Right atrium auricular region (tissue), 2 donors: Measurements from ENCODE around the gene C2CD2L. TPM values are rescaled to one million over a fixed set of nuclear protein-coding genes. Genes with fewer than 3 reads are reported as not detected.

Experiments used
- DNase-seq: peaks from one replicate; pipeline ENCODE4 v3.0.0-alpha.2; 2019; ENCODE audit warnings: low spot score
- H3K27ac ChIP-seq, 2 donors: fragments of 200-600 bp; sonication (generic); 1 replicate in 1 of 2; 2 replicates in 1 of 2; pipeline ENCODE4 v1.5.1; 2016 to 2019
- H3K27me3 ChIP-seq, 2 donors: fragments of 200-600 bp; sonication (generic); one replicate each; pipeline versions ENCODE4 v1.5.1 to v1.6.0; 2017 to 2019
- H3K36me3 ChIP-seq: fragments of 200-600 bp; sonication (generic); one replicate; pipeline ENCODE4 v1.5.1; 2016
- H3K4me1 ChIP-seq, 2 donors: fragments of 200-600 bp; sonication (generic); one replicate each; pipeline versions ENCODE4 v1.5.1 to v1.6.0; 2017 to 2019
- H3K4me3 ChIP-seq, 2 donors: fragments of 200-600 bp; sonication (generic); 1 replicate in 1 of 2; 2 replicates in 1 of 2; pipeline ENCODE4 v1.5.1; 2017 to 2019; ENCODE audit warnings: mild to moderate bottlenecking in 1 of 2, moderate library complexity in 1 of 2
- H3K9me3 ChIP-seq, 2 donors: fragments of 200-600 bp; sonication (generic); one replicate each; pipeline ENCODE4 v1.5.1; 2019
- CTCF ChIP-seq, 2 donors: fragments of 200-600 bp; sonication (generic); IDR thresholded peaks; one replicate each; pipeline ENCODE4 v1.5.1; 2019; ENCODE audit warnings: antibody characterized with exemption in 2 of 2
- total RNA-seq, 2 donors: library from RNA; depleted of rRNA; stranded (reverse); fragments of >200 nt; gene quantifications; one replicate each; pipeline ENCODE4 v1.1.0, GENCODE V29; 2016

Gene C2CD2L
- total RNA-seq, 2 donors from 2014 or later = 10.0 to 14.2 TPM

- Histone ChIP-seq H3K4me3 (no peak overlapping the region), H3K27me3 (no peaks in the 10 kb centered on the region), H3K9me3 (no peaks in the 10 kb centered on the region), H3K4me1 (peaks cover 0 to 21% of the 10 kb centered on the region in 2 donors), H3K27ac (no peak overlapping the region), H3K36me3 (no peaks in the 10 kb centered on the region)
- no peak for TF ChIP-seq CTCF (IDR thresholded peaks at IDR 0.05)
- no peak for DNase-seq
Observed at GRCh38 chr11:119145551-119145950, 38.4 kb downstream of the C2CD2L start.

- DNase-seq = no peak
- H3K36me3 ChIP-seq = no peaks in the 10 kb centered on the region
- no peak overlapping the region for H3K4me3 ChIP-seq
- H3K27me3 ChIP-seq = no peaks in the 10 kb centered on the region
- no peak overlapping the region for H3K27ac ChIP-seq
- H3K4me1 ChIP-seq = peaks cover 0 to 21% of the 10 kb centered on the region in 2 donors
- H3K9me3 ChIP-seq = no peaks in the 10 kb centered on the region
- no peak for TF ChIP-seq CTCF (IDR thresholded peaks at IDR 0.05)
Observed at GRCh38 chr11:119147604-119148333, 40.6 kb downstream of the C2CD2L start.

GRCh38 chr11:119148720-119149017, 41.5 kb downstream of the C2CD2L start:
- TF ChIP-seq CTCF (IDR thresholded peaks at IDR 0.05) = no peak
- peaks cover 0 to 21% of the 10 kb centered on the region in 2 donors for H3K4me1 ChIP-seq
- no peak for DNase-seq
- H3K4me3 ChIP-seq = peak overlapping the region; percentile 48 to 62
- no peaks in the 10 kb centered on the region for H3K9me3 ChIP-seq
- no peak overlapping the region for H3K27ac ChIP-seq
- H3K27me3 ChIP-seq = no peaks in the 10 kb centered on the region
- no peaks in the 10 kb centered on the region for H3K36me3 ChIP-seq

- H3K36me3 ChIP-seq = no peaks in the 10 kb centered on the region
- DNase-seq = no peak
- H3K4me3 ChIP-seq = peak within 1 kb of the TSS; percentile 48 to 62
- H3K4me1 ChIP-seq = peaks cover 0 to 21% of the 10 kb centered on the region in 2 donors
- TF ChIP-seq CTCF (IDR thresholded peaks at IDR 0.05) = no peak
- no peak within 1 kb of the TSS for H3K27ac ChIP-seq
- no peaks in the 10 kb centered on the region for H3K9me3 ChIP-seq
- H3K27me3 ChIP-seq = no peaks in the 10 kb centered on the region
Observed at GRCh38 chr11:119149018-119149785, 42.1 kb downstream of the C2CD2L start, which contains the start of gene ABCG4. TSS of gene ABCG4 (plus strand) at chr11:119149052. CDS start at chr11:119149966, 914 bp downstream.

- no peak for TF ChIP-seq CTCF (IDR thresholded peaks at IDR 0.05)
- H3K4me3 ChIP-seq = peak overlapping the region; percentile 48 to 62
- no peak overlapping the region for H3K27ac ChIP-seq
- peaks cover 0 to 18% of the 10 kb centered on the region in 2 donors for H3K4me1 ChIP-seq
- no peak for DNase-seq
- no peaks in the 10 kb centered on the region for H3K9me3 ChIP-seq
- no peaks in the 10 kb centered on the region for H3K27me3 ChIP-seq
- no peaks in the 10 kb centered on the region for H3K36me3 ChIP-seq
Observed at GRCh38 chr11:119149786-119150275, 42.7 kb downstream of the C2CD2L start.
